PC-3 (cell line): ENCODE data around the gene CLIP1.

Source experiments
- EZH2 ChIP-seq: fragments of 300-600 bp; sonication (generic); IDR thresholded peaks from one replicate; pipeline ENCODE4 v1.6.1; 2017; ENCODE audit warnings: antibody characterized with exemption, mild to moderate bottlenecking, low read length; ENCODE audit not compliant: unreplicated experiment
- EZH2phosphoT487 ChIP-seq: fragments of 300-600 bp; sonication (generic); IDR thresholded peaks from 2 replicates; pipeline ENCODE4 v1.6.1; 2018; ENCODE audit warnings: mild to moderate bottlenecking, antibody characterized with exemption, low read length, borderline replicate concordance
- TF ChIP-seq, protein P1 (sequence below): fragments of 300-600 bp; sonication (generic); conservative IDR thresholded peaks from 2 replicates; pipeline ENCODE4 v1.5.1; 2017; ENCODE audit warnings: antibody characterized with exemption, low read depth, mild to moderate bottlenecking, low read length

DNA sequence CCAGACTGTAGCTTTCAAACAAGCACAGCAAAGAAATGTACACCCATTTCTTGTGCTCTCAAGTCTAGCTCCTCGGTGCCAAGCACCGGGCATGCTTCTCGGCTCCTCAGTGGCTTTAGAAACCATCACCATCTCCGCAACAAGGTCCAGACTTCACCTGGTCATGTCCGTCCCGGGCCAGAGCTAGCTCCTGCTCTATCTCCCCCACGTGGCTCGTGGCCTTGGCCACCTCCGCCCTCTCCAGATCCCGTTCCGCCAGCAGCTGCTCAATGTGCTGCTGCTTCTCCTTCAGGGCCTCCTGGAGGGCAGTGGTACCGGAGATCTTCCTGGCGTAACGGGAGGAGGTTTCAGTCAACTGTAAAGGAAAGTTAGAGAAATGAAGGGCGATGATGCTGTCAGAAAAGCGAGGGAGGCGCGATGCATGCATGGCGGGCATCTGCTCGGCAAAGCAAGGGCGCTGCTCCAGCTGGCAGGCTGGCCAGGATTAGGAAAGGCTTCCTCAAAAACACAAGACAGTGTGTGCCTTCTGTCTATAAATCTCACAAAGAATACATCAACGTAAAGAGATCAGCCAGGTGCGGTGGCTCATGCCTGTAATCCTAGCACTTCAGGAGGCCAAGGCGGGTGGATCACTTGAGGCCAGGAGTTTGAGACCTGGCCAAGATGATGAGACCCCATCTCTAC lies 67.4 kb downstream of the CLIP1 start:
- TF ChIP-seq, protein P1, sequence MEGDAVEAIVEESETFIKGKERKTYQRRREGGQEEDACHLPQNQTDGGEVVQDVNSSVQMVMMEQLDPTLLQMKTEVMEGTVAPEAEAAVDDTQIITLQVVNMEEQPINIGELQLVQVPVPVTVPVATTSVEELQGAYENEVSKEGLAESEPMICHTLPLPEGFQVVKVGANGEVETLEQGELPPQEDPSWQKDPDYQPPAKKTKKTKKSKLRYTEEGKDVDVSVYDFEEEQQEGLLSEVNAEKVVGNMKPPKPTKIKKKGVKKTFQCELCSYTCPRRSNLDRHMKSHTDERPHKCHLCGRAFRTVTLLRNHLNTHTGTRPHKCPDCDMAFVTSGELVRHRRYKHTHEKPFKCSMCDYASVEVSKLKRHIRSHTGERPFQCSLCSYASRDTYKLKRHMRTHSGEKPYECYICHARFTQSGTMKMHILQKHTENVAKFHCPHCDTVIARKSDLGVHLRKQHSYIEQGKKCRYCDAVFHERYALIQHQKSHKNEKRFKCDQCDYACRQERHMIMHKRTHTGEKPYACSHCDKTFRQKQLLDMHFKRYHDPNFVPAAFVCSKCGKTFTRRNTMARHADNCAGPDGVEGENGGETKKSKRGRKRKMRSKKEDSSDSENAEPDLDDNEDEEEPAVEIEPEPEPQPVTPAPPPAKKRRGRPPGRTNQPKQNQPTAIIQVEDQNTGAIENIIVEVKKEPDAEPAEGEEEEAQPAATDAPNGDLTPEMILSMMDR = no peak
- no peak for TF ChIP-seq EZH2
- no peak for TF ChIP-seq EZH2phosphoT487
